Activated CD8-positive, alpha-beta memory T cell treated with anti-CD3 and anti-CD28 coated beads for 1 hour (primary cell): ENCODE data around the gene TMEM154.
A peak's percentile ranks its signal among the peaks of the same experiment; 100 is the strongest.

ENCODE experiments used
- DNase-seq, 2 donors: peaks; one replicate each; pipeline ENCODE4 v3.0.0-alpha.2; 2020; ENCODE audit warnings: low read depth in 1 of 2; ENCODE audit errors: extremely low read depth in 1 of 2

Gene TMEM154, protein sequence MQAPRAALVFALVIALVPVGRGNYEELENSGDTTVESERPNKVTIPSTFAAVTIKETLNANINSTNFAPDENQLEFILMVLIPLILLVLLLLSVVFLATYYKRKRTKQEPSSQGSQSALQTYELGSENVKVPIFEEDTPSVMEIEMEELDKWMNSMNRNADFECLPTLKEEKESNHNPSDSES

DNA sequence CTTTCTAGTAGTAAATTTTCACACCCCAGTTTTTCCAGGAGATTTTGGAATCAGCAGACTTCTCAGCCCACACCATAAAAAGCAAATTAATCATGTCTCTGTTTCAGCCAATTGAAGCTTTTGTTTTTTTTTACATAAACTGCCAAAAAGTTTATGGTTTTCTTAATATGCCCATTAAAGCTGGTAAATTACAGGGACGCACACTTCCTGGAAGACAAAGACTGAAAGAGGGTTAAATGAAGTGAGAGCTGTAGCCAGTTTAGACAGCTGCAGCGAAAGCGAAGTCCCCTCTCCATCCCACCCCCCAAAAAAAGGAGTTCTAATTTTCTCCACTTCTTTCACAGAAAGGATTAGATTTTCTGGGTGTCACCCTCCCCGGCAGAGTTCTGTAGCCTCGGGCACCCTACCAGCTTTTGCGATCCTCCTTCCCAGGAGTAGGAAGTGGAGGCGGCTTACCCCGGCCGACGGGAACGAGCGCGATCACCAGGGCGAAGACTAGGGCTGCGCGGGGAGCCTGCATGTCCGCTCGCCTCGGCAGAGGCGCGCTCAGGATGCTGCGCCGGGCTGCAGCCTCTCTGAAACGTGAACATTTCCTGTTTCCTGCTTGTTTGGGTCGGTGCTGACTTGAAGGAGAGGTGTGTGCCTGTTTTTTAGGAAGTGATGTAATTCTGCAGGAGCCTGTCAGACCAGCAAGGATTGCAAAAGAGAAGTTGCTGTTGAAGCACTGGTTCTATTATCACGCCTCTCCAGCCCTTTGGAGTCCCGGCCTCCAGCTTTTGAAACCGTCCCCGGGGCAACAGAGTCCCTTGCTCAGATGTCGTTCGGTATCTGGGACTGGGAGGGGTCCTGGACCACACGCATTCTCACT is at the start of gene TMEM154:
TMEM154 (minus strand) TSS at position 584 of the 868 bp plus-strand sequence; CDS start at position 520, 64 bp downstream.
- peak in 1 of 2 donors; percentile 42 for DNase-seq

DNA sequence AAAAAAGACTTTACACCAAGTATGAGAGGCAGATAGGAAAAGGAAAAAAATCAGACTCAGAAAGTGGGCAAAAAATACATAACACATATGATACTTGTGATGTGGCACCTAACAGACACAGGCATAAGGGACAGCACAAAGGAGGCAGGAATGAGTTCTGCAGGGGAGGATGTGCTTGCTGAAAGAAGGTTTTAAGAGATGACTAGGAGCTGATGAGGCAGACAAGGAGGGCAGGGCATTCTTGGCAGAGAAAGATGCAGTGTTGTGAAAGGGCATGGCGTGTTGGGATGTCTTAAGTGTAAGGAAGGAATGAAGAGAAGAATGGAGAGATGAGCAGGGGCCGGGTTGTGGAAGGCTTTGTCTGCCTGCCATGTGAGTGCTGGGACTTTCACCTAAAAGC is 49.7 kb upstream of the TMEM154 start:
- DNase-seq: no peak

DNA sequence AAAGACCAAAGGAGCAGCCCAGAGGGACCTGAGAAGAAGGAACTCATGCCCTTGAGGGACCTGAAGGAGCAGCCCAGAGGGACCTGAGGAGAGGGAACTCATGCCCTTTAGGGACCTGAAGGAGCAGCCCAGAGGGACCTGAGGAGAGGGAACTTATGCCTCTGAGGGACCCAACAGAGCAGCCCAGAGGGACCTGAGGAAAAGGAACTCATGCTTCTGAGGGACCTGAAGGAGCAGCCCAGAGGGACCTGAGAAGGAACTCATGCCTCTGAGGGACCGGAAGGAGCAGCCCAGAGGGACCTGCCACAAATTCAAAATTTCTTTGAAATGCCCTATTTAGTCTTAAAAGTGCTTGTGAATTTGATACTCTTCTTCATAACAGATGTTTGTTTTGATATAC is 48.5 kb upstream of the TMEM154 start:
- DNase-seq: no peak

DNA sequence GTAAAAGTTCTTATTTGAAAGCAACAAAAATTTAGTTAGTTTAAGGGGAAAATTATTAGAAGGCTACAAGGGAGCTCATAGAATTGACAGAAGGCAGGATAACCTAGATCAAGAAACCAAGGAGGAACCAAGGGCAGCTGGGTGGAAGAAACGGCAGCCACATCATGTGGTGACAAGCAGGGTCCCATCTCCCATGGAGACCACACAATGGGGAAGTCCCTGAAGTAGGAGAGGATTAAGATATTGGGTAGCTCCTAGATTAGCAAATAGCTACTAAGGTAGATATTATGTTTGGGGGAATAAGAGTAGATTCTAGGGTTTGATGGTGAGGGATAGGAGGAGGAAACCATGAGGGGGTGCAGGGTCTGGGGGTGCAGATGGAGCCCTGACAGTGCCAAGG is 48.0 kb upstream of the TMEM154 start:
- DNase-seq: no peak

DNA sequence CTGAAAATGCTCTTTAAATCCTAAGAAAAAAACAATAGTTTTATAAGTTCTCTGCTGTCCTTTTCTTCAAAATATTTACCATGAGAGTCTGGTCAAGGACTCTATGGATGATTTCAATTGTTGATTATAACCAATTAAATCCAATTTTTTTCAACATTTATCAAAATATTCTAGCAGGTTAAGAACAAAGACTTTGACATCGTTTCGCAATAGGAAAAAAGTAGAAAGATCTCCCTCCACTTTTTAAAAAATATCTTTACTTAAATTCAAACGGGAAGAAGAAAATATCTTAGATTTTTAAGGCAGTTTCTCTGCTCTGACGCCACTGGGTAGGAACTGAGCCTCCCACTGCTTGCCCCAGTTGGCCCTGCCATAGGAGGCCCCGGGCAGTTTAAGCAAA is 44.7 kb upstream of the TMEM154 start:
- no peak for DNase-seq

DNA sequence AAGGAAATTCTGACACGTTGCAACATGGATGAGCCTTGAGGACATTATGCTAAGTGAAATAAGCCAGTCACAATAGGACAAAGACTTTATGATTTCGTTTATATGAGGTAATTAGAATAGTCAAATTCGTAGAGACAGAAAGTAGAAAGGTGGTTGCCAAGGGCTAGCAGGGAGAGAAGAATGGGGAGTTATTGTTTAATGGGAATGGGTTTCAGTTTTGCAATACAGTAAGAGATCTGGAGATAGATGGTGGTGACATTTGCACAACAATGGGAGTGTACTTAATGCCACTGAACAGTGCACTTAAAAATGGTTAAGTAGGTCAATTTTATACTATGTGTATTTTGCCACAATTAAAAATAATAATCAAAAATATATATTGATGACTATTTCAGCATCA is 43.4 kb upstream of the TMEM154 start:
- no peak for DNase-seq

DNA sequence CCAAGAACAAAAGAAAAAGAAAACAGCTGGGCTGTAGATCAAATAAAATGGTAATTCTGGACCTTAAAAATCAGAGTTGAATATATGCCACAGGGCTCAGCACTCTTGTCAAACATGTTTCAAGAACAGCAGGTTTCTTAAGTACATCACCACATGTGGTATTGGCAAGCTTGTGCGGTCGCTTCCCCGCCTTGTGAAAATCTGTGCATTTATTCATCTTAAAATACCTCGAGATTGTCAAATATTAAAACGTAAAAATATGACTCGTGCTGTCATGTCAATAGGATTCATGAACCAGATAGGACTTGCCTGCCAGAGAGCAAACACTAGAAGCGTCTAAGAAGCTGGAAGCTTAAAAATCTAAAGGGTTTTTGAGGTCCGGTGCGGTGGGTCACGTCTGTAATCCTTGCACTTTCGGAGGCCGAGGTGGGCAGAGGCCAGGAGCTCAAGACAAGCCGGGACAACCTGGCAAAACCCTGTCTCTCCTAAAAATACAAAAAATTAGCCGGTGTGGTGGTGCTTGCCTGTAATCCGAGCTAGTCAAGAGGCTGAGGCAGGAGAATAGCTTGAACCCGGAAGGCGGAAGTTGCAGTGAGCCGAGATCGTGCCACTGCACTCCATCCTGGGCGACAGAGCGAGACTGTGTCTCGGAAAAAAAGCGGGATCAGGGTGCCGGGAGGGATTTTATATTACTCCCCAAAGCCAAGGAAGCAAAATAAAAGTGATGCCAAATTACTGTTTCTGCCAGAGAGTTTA is 40.2 kb upstream of the TMEM154 start:
- no peak for DNase-seq

DNA sequence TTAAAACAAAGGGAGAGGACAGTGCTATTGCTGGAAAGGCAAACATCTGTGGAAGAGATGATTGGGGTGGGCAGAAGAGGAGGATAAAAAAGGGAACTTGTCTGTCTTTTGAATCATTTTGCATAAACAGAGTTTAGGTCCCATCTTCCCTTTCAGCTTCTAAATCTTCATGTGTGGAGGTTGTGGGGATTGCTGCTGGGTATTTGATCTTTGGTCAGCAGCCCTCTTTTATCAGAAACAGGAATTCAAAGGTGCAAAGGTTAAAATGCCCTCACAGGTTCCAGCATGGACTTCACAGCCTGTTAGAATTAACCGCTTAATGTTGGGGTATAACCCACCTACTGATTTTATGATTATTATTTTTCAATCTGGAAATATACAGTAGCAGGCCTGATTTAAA is 39.5 kb upstream of the TMEM154 start:
- no peak for DNase-seq

DNA sequence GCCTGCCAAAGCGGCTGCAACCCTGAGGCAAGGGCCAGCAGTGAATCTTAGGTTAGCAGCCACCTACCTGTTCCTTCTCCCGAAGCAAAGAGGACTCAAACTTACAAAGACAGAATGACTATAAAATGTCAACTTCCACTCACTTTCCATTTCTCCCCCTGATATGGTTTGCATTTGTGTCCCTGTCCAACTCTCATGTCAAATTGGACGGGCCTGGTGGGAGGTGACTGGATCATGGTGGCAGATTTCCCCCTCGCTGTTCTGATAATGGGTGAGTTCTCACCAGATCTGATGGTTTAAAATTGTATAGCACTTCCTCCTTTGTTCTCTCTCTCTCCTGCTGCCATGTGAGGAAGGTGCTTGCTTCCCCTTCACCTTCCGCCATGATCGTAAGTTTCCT is 35.3 kb upstream of the TMEM154 start:
- no peak for DNase-seq

DNA sequence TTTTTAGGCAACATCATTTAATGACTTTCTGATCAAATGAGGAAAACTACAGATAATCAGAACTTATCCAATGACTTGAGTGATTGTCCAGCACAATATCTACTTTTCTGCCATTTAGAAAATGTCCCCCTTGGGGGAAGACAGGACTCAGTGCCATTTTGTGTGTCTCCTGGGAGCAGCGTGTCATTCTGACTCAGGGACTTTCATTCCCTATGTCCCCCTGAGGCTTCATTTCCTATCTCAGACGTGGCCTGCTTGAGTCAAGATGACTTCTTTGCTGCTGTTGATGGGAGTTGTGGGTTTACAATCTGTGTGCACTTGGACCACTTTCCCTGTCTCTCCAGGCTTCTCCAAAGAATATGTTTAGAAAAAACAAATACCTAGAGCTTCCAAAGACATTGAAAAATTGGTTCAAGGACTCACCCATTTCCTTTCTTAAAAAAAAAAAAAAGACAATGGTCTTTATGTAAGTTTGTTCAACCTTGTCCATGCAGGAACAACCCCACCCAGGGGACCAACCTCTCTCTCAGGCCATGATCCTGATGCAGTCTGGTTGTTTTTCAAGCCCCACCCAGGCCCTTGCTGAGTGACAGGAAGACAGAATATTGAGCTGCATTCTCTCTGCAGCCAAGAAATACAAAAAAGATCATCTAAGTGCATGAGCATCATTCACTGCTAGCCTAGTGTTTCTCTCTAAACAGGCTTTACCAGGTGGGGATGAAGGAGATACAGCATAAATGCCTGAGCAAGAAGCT is 34.3 kb upstream of the TMEM154 start:
- DNase-seq: no peak

DNA sequence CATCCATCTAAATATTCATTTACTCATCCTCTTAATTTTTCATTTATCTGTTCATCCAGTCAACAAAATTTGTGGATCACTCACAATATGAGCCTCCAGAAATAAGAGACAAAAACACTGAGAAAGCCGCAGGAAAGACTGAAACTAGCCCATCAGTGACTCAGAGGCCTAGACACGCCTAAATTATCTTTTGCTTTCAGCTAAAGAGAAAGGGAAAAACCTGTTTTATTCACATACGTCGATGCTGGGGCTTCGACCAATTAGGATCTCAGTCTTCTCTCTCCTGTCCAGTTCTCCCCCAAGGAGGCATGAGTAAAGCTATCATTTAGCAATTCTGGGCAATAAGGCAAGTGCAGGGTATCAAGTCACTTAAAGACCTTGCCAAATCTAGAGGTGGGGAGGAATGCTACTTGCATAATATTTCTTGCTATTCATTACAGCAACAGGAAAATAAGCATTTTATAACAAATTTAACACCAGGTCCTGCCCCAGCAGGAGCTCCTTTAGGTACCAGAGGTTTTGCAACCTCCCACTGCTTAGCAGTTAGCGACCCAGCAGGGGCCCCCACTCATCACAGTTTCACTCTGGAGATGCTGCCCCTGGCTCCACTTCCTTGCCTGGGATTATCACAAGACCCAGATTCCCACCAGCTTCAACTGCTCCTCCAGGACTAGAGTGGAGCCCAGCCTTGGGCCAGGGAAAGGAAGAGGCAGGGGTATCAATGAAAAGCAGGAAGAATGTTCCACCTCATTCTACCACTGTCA is 30.1 kb upstream of the TMEM154 start:
- DNase-seq: no peak

DNA sequence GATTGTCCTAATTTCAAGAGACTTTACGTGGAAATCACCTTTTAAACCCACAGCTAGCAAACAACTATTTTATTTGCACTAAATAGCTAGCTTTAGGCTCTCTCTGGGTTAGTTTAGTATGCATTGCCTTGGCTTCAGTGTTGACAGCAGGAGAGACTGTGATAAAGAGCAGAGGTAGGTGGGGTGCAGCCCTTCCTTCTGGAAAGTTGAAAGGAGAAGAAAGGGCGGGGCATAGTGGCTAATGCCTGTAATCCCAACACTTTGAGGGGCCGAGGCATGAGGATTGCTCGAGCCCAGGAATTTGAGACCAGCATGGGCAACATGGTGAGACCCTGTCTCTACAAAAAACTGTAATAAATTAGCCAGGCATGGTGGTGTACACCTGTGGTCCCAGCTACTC is 29.0 kb upstream of the TMEM154 start:
- DNase-seq: no peak

DNA sequence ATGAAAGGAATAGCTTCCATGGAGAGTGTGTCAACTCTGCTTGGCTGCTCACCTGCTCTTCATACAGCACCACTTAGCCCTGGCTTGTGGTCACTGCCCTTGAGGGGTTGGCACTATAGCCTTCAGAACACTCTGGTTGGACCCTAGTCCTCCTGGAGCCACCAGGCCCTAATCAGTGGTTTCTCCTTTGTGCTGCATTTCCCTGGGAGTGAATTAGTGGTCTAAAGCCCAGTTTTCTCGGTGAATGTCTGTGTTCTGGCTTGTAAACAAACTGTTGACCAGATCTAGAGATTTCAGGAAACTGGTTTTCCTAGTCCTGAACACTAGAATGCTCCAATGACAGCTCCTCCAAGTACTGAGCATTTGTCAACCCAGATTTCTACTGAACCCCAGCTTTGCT is 28.6 kb upstream of the TMEM154 start:
- no peak for DNase-seq

DNA sequence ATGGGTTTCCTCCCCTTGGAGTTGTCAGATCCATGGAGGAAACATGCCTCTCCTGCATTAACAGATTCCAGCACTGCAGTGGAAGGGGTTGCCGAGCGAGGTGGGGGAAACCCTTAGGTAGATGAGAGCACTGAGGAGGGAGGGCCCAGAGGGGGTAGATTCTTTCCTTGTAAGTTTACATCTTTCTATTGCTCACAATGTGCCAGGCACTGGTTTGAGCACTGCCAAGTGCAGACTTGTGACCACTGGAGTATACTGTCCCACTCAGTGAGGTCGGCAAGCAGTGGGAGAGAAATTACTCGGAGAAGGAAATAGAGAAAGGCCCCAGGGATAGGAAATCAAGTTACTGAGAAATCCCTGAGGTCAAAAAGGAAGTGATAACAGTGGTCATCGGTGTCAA is 27.8 kb upstream of the TMEM154 start:
- DNase-seq: no peak

DNA sequence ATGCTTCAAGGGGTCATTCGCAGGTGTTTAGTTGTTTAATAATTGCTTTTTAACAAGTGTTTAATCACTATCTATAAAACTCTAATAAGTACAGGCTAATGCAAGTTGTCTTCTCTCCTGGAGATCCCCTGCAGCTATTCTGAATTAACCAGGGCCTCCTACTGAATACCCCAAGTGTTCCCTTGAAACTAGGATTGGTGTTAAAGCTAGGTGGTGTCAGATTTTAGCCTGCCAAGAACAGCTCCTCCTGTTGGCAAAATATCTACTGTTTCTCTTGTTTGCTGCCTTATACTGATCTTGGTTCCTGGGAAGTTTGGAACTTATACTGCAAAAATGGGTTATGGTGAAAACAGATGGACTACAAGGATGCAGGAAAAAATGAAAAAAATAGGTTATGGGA is 26.1 kb upstream of the TMEM154 start:
- no peak for DNase-seq

DNA sequence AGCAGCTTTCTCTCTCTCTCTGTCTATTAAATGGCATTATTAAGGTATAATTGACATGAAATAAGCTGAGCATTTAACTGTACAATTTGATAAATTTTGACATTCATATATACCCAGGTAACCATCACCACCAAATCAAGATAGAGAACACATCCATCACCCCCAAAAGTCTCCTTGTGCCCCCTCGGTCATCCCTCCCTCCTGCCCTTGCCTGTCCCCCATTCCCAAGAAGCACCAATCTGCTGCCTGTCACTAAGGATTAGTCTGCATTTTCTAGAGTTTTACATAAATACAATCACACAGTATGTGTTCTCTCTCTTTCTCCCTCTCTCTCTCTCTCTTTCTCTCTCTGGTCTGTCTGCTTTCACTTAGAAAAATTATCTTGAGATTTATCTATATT is 25.0 kb upstream of the TMEM154 start:
- no peak for DNase-seq

DNA sequence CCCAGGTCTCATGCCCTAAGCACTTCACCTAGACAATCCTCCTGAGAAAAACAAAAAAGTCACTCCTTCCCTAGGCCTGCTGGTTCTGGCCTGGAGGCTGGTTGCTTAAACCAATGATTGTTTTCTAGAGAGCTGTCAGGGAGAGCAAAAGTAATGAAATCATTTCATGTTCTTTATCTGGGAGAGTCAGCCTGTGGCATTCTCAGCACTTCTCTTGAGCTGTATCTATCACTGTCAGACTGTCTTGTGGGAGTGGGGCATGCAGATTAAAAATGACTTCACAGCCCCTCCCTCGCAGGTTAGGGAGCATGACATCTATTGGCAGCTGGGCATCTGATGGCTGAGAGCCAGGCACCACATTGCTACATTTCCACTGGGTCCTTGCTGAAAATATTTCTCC is 20.4 kb upstream of the TMEM154 start:
- no peak for DNase-seq

DNA sequence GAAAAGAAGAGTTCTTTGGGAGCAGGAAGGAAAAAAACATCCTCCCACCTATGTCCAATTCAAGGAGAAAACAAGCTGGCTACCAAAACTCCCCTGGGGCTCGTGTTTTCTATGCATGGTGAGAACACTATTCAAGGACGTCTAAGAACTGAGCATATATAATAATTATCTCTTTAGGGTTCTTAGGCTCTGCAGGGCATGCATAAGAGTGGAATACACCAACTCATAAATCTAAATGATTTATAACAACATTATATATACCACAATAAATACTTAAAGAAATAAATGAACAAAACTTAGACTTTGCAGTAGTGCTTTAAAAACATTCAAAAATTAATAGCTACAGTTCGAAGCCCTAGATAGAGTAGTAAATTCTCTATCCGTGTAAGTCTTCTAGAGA is 19.5 kb upstream of the TMEM154 start:
- no peak for DNase-seq

DNA sequence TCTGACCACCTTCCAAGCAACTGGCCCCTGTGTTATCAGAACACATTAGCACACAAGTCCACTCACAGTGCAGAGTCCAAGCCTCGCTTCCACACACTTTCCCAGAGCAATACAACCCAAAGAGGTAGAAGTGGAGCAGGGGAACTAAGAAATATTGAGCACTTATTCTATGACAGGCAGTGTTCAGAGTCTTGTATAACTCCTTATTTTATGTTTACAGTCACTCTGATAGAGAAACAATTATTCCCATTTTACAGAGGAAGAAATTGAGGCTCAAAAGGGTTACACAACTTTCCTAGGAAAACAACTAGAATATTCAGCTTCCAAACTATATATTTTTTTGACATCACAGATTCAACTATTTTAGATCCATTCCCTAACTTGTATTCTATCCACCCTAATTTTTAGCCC is 18.3 kb upstream of the TMEM154 start:
- DNase-seq: no peak

DNA sequence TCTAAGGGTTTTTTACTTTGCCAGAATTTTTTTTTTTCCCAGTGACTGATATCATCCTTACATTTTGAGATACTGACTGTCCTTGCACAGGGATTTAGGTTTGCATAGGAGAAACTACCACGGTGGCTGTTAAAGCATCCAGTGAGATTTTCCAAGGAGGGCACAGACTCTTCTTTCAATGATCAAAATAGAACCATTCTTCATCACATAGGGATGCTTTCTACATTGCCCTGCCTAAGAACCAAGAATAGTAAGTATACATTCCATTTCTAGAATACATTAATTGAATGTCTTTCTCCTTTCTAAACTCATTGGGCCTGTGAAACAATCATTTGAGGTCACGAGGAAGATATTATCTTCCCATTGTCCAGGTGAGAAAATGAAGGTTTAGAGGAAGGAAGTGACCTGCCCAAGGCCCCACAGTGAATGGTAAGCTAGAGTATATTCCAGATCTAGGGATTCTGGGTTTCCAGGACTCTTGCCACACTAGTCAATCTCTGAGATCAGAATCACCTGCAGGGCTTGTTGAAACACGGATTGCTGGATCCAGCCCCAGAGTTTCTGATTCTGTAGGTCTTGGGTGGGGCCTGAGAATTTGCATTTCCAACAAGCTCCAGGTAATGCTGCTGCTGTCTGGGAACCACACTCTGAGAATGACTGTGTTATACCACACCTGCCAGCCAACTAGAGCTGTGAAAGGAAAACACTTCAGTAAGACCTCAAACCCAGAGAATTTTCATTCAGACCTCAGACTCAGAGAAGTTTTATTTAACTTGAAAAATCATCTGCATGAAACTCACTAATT is 17.7 kb upstream of the TMEM154 start:
- DNase-seq: no peak
